ENCODE measurements around the gene SLC1A1. TPM values are rescaled to one million over a fixed set of nuclear protein-coding genes. Genes with fewer than 3 reads are reported as not detected.

Gene SLC1A1
- total RNA-seq, 1 experiment from 2014 or later: 8.5 TPM

- TF ChIP-seq ZNF425 (CRISPR knock-in tag; conservative IDR thresholded peaks at IDR 0.05) (no peak), HMGXB4 (CRISPR knock-in tag; IDR thresholded peaks at IDR 0.05) (peak; percentile 18; the same call in 1 of the 2 replicates), ZNF219 (CRISPR knock-in tag; IDR thresholded peaks at IDR 0.05; ENCODE audit: borderline replicate concordance) (peak; percentile 52; the same call in 1 of the 2 replicates), E2F5 (CRISPR knock-in tag; IDR thresholded peaks at IDR 0.05) (0 out of 2 replicates have a peak, but pooled peaks have one; percentile 8), CREM (CRISPR knock-in tag; IDR thresholded peaks at IDR 0.05) (no peak), ZNF121 (CRISPR knock-in tag; IDR thresholded peaks at IDR 0.05) (no peak), SP1 (CRISPR knock-in tag; conservative IDR thresholded peaks at IDR 0.05) (no peak), ZNF263 (CRISPR knock-in tag; IDR thresholded peaks at IDR 0.05; ENCODE audit: low read depth) (no peak), ELF4 (CRISPR knock-in tag; IDR thresholded peaks at IDR 0.05; ENCODE audit: low read depth) (no peak), FOXP1 (CRISPR knock-in tag; IDR thresholded peaks at IDR 0.05; ENCODE audit: borderline replicate concordance) (peak; percentile 16; the same call in 1 of the 2 replicates), ZBTB21 (CRISPR knock-in tag; IDR thresholded peaks at IDR 0.05; ENCODE audit: borderline replicate concordance) (0 out of 2 replicates have a peak, but pooled peaks have one; percentile 17), ATF3 (CRISPR knock-in tag; conservative IDR thresholded peaks at IDR 0.05) (no peak), ATF1 (CRISPR knock-in tag; IDR thresholded peaks at IDR 0.05) (no peak), STAT6 (CRISPR knock-in tag; conservative IDR thresholded peaks at IDR 0.05; ENCODE audit: low read depth) (0 out of 2 replicates have a peak, but pooled peaks have one; percentile 29), ZNF671 (CRISPR knock-in tag; IDR thresholded peaks at IDR 0.05) (no peak), TP53 (CRISPR knock-in tag; IDR thresholded peaks at IDR 0.05) (peak; percentile 72; the same call in 1 of the 2 replicates), GRHL2 (CRISPR knock-in tag; IDR thresholded peaks at IDR 0.05; ENCODE audit: insufficient replicate concordance, severe bottlenecking) (no peak), TEAD1 (CRISPR knock-in tag; IDR thresholded peaks at IDR 0.05) (no peak), SMAD4 (CRISPR knock-in tag; IDR thresholded peaks at IDR 0.05) (no peak), ZSCAN18 (CRISPR knock-in tag; IDR thresholded peaks at IDR 0.05) (no peak), USF2 (CRISPR knock-in tag; IDR thresholded peaks at IDR 0.05) (no peak)
Measured at GRCh38 chr9:4489919-4490704, at the start of gene SLC1A1 (continued).
